ENCODE data around the gene CER1.

CER1 gene

DNA sequence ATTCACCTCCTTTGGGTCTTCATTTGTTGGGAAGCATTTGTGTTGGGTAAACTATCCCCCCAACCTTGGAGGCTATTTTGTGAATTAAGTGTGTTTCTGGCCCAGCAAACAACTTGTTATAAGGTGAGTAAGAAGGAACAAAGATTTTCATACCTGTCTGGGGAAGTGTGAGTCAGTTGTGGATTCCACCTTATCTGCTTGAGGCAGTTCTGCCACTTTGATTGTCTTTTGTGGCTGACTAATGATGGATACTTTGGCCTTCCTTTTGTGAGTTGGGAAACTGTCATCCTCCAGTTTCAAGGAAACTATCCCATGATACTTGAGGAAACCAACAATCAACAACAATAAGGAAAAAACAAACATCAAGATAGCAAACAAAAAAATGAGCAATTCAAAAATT, 24.6 kb upstream of the CER1 start:
- FAIRE-seq (no peak), DNase-seq (ENCODE audit: insufficient read length, low spot score) (no peak)
- TF ChIP-seq, protein P1, sequence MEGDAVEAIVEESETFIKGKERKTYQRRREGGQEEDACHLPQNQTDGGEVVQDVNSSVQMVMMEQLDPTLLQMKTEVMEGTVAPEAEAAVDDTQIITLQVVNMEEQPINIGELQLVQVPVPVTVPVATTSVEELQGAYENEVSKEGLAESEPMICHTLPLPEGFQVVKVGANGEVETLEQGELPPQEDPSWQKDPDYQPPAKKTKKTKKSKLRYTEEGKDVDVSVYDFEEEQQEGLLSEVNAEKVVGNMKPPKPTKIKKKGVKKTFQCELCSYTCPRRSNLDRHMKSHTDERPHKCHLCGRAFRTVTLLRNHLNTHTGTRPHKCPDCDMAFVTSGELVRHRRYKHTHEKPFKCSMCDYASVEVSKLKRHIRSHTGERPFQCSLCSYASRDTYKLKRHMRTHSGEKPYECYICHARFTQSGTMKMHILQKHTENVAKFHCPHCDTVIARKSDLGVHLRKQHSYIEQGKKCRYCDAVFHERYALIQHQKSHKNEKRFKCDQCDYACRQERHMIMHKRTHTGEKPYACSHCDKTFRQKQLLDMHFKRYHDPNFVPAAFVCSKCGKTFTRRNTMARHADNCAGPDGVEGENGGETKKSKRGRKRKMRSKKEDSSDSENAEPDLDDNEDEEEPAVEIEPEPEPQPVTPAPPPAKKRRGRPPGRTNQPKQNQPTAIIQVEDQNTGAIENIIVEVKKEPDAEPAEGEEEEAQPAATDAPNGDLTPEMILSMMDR (IDR thresholded peaks at IDR 0.05; ENCODE audit: insufficient read depth, missing control alignments) = no peak

DNA sequence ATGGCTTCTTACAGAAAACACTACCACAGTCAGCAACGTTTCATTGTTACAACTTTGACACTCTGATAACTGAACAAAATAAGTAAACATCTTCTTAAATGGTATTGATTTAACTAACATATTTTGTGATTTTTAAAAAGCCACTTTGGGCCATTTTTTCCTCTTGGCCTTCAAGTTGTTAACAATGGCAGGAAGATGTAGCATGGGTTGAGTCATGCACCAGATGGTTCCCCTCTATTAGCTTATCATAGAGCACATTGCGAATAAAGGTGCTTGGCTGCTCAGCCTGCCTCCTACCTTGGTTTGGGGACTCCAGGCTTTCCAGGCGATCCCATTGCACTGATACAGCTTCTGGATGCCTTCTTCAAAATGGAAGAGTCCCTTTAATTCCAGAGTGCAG, 24.1 kb upstream of the CER1 start:
- FAIRE-seq (no peak), DNase-seq (ENCODE audit: insufficient read length, low spot score) (no peak)
- TF ChIP-seq, protein P1 (IDR thresholded peaks at IDR 0.05; ENCODE audit: insufficient read depth, missing control alignments) = no peak

DNA sequence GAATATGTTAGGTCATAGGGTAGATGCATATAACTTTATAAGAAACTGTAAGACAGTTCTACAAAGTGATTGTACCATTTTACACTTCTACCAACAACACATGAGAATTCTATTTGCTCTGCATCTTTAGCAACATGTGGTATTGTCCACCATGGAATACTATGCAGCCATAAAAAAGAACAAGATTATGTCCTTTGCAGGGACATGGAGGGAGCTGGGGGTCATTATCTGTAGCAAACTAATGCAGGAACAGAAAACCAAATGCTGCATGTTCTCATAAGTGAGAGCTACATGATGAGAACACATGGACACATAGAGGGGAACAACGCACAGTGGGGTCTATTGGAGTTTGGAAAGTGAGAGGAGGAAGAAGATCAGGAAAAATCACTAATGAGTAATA, 22.2 kb upstream of the CER1 start:
- TF ChIP-seq, protein P1 (IDR thresholded peaks at IDR 0.05; ENCODE audit: insufficient read depth, missing control alignments) = no peak
- no peak for FAIRE-seq
- DNase-seq (ENCODE audit: insufficient read length, low spot score) = no peak

DNA sequence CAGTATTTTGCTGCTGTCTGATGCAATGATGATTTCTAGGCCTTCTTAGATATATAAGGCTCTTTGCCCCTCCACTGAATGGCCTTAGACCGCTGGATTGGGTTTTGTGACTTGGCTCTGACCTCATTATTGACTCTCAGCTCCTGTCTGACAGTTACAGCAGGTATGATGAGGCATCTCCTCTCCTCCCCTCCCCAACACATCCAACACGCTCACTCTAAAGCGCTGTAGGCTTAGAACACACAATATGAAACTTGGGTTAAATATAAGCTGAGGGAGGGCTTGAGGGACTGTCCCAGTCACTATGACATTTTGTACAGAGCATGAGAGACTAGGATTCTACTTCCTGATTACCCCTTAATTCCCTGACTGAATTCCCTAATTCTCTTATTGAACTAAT, 18.8 kb upstream of the CER1 start:
- TF ChIP-seq, protein P1 (IDR thresholded peaks at IDR 0.05; ENCODE audit: insufficient read depth, missing control alignments) = no peak
- FAIRE-seq (no peak), DNase-seq (ENCODE audit: insufficient read length, low spot score) (no peak)

DNA sequence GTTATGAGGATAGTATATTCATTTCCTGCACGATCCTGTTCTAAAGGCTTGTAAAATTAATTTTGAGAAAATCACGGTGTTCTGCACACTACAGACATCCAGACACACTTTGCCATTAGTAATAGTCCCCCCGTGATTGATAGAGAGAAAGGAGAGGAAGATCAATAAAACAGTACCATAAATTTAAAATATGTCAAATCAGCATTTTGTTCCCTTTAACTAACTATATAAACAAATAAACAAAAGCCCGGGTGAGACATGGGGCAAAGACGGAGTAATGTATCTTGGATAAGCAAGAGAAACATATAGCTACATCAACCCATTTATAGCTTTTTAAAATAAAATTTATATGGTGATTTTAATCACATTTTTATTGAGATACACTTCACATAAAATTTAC, 10.6 kb upstream of the CER1 start:
- TF ChIP-seq, protein P1 (IDR thresholded peaks at IDR 0.05; ENCODE audit: insufficient read depth, missing control alignments) = no peak
- no peak for DNase-seq (ENCODE audit: insufficient read length, low spot score)
- FAIRE-seq = no peak

DNA sequence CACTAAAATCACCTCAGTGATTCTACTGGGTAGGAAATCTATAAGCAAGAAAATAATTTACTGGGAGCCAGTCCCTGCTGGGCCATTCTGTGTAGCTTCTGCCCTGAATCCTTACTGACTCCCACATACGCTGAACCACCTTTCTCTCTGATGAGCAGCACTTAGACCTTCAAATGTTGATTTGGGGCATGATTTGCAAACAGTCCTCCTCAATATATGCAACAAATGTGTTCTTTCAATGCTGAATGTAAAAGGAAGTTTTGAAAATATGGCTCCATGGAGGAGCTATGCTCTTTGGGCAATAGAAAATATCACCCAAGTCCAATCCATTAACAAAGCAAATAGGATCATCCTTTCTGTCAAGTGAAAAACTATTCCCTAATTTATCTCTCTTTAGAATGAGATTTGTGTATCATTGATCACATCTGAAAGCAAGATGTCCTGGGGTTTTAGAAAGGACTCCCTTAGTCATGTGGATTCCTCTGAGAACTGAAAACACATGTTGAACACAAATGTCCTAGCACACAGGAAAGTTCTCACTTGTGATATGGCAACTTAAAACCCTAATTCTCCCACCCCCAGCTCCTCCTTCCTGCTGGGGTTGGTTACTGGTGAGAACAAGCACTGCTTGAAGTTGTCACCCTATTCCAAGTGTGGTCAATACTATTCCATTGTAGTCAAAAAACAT, 8.9 kb upstream of the CER1 start:
- TF ChIP-seq, protein P1 (IDR thresholded peaks at IDR 0.05; ENCODE audit: insufficient read depth, missing control alignments) = no peak
- DNase-seq (ENCODE audit: insufficient read length, low spot score) (no peak), FAIRE-seq (no peak)

DNA sequence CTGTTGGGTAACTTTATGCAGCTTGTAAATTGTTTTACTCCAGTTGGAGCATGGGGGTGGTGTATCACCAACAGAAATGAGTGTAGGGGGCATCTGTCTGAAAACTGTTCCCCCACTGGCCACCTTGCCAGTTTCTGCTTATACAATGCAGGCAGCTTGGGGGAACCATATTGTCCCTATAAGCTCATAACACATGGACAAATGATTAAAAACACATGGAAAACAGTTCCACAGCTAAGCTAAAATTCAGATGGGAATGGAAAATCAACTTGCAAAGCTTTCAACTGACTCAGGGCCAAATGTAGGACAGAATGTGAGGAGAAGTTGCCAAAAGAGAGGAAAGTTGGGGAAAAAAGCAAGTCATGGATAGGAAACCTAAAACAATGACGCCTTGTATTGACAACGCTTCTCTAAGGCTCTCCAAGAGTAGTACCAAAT, 7.9 kb upstream of the CER1 start:
- TF ChIP-seq, protein P1 (IDR thresholded peaks at IDR 0.05; ENCODE audit: insufficient read depth, missing control alignments) = no peak
- FAIRE-seq (no peak), DNase-seq (ENCODE audit: insufficient read length, low spot score) (no peak)
